ENCODE measurements around the gene CFAP97. TPM values are rescaled to one million over a fixed set of nuclear protein-coding genes. Genes with fewer than 3 reads are reported as not detected.

Gene CFAP97
- total RNA-seq, 2 donors from 2014 or later = 12.2 to 22.4 TPM

DNA sequence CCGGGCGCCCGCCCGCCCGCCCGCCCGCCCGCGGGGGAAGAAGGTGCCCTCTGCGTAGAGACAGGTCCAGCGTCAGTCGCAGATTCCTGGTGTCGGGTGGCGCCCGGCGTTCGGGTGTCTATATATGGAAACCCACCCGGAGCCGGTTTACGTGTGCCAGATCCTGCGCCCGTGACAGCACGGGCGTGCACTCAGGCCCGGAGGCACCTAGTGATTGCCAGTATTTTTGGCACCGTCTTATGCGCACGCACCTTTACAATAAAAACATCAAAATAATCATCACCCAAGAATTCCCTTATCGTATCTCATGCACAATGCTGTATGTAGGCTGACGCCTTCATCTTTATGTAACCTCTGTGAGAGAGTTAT is 60.2 kb downstream of the CFAP97 start:
- intact Hi-C loops (cut with DNase I) = no loop called here
- Histone ChIP-seq H3K4me1 (no peaks in the 10 kb centered on the region), H3K27ac (no peak overlapping the region), H3K36me3 (no peaks in the 10 kb centered on the region), H3K9ac (ENCODE audit: low read depth in 2 of 2, low read length in 2 of 2) (peak overlapping the region; percentile 62 to 90), H3K27me3 (no peaks in the 10 kb centered on the region), H3K9me3 (no peaks in the 10 kb centered on the region), H3K4me3 (peak overlapping the region; percentile 68)
- DNase-seq = peak; percentile 49
- TF ChIP-seq, protein P1, sequence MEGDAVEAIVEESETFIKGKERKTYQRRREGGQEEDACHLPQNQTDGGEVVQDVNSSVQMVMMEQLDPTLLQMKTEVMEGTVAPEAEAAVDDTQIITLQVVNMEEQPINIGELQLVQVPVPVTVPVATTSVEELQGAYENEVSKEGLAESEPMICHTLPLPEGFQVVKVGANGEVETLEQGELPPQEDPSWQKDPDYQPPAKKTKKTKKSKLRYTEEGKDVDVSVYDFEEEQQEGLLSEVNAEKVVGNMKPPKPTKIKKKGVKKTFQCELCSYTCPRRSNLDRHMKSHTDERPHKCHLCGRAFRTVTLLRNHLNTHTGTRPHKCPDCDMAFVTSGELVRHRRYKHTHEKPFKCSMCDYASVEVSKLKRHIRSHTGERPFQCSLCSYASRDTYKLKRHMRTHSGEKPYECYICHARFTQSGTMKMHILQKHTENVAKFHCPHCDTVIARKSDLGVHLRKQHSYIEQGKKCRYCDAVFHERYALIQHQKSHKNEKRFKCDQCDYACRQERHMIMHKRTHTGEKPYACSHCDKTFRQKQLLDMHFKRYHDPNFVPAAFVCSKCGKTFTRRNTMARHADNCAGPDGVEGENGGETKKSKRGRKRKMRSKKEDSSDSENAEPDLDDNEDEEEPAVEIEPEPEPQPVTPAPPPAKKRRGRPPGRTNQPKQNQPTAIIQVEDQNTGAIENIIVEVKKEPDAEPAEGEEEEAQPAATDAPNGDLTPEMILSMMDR (IDR thresholded peaks at IDR 0.05) = no peak

DNA sequence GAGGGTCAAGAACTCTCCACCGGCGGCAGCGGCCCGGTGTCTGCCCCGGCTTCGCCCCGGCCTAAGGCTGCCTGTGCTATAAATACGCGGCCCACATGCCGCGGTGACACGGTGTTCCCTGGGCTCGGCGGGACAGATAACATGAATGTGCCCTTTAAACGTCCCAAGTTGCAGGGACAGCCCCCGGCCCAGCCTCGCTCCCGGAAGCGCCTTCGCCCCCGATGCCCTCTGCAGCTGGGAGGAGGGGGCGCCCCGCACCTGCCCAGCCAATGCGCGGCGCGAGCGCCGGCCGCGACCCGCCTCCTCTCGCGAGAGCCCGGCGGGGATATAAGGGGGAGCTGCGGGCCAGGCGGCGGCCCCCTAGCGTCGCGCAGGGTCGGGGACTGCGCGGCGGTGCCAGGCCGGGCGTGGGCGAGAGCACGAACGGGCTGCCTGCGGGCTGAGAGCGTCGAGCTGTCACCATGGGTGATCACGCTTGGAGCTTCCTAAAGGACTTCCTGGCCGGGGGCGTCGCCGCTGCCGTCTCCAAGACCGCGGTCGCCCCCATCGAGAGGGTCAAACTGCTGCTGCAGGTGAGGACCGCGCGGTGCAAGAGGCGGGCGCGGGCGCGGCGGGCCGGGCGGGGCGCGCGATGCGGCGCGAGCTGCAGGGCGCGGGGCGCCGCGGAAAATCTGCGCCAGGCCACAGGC is 60.7 kb downstream of the CFAP97 start, which contains the start of gene SLC25A4:
Gene SLC25A4 (plus strand): TSS at position 355 of the 689 bp plus-strand sequence. CDS start 107 bp downstream, at position 462.
- Histone ChIP-seq H3K27ac (peak within 1 kb of the TSS; percentile 76), H3K9ac (ENCODE audit: low read depth in 2 of 2, low read length in 2 of 2) (peak within 1 kb of the TSS; percentile 72 to 90), H3K27me3 (no peaks in the 10 kb centered on the region), H3K9me3 (no peaks in the 10 kb centered on the region), H3K4me3 (peak within 1 kb of the TSS; percentile 68), H3K36me3 (no peaks in the 10 kb centered on the region), H3K4me1 (no peaks in the 10 kb centered on the region)
- intact Hi-C loops (cut with DNase I) = no loop called here
- TF ChIP-seq, protein P1 (IDR thresholded peaks at IDR 0.05) = no peak
- DNase-seq = peak; percentile 84

DNA sequence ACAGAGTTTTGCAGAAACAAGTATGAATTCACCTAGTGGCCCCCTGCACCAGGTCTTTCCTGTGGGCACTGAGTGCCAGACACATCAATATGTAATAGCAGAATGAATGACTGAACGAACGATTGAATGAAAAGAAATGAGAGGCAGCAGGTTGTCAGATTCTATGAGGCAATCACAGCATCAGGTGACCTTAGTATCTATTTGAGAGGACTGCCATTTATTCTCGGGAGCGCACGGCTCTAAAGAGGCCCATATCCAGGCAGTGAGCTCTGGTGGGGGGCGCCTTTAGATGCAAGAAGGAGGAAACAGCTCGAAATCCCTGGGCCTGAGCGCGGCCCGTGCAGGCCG is 61.3 kb downstream of the CFAP97 start:
- TF ChIP-seq, protein P1 (IDR thresholded peaks at IDR 0.05) = no peak
- Histone ChIP-seq H3K9ac (ENCODE audit: low read depth in 2 of 2, low read length in 2 of 2) (peak overlapping the region; percentile 72 to 90), H3K36me3 (no peaks in the 10 kb centered on the region), H3K9me3 (no peaks in the 10 kb centered on the region), H3K27ac (peak overlapping the region; percentile 76), H3K27me3 (no peaks in the 10 kb centered on the region), H3K4me3 (peak overlapping the region; percentile 68), H3K4me1 (no peaks in the 10 kb centered on the region)
- intact Hi-C loops (cut with DNase I) = no loop called here
- no peak for DNase-seq

DNA sequence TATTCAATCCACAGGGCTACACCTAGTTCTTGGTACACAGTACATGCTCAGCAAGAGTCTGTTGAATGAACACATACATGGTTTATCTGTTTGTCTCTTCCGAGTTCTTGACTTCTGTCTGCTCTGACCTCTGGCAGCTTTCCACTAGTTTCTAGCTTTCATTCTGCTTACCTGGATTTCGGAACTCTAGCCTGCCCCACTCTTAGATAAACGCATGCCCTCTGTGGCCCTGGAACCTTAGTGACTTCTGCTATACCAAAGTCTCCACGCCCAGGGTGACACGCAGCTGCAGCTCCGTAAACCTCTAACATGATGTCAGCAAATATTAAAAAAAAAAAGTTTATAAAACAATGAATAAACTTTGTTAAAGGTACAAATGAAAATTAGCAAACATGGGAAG is 62.0 kb downstream of the CFAP97 start:
- H3K4me1 ChIP-seq = no peaks in the 10 kb centered on the region
- H3K27ac ChIP-seq = no peak overlapping the region
- no peak for DNase-seq
- TF ChIP-seq, protein P1 (IDR thresholded peaks at IDR 0.05) = no peak
- H3K27me3 ChIP-seq = no peaks in the 10 kb centered on the region
- no peaks in the 10 kb centered on the region for H3K9me3 ChIP-seq
- no peak overlapping the region for H3K4me3 ChIP-seq
- intact Hi-C loops (cut with DNase I) = no loop called here
- no peak overlapping the region for H3K9ac ChIP-seq (ENCODE audit: low read depth in 2 of 2, low read length in 2 of 2)
- H3K36me3 ChIP-seq = no peaks in the 10 kb centered on the region

DNA sequence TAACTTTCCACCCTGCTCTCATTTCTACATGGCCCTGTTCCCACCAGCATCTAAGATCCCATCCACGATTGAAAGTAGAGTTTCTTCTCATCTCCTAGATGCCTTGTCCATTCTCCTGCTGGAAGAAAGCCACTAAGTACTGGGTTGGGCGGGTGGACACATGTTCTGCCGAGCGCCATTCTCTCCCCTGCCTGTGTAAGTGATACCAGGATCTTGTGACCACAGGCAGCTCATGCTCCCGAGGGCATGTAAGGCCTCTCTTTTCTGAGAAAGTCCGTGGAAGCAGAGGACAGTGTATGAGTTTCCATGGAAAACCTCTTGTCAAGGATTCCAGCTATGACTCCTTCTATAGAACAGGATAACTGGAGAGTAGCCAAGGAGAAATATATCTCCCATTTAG is 64.1 kb downstream of the CFAP97 start:
- Histone ChIP-seq H3K9me3 (no peaks in the 10 kb centered on the region), H3K4me1 (no peaks in the 10 kb centered on the region), H3K36me3 (no peaks in the 10 kb centered on the region), H3K4me3 (no peak overlapping the region), H3K27ac (no peak overlapping the region), H3K9ac (ENCODE audit: low read depth in 2 of 2, low read length in 2 of 2) (no peak overlapping the region), H3K27me3 (no peaks in the 10 kb centered on the region)
- TF ChIP-seq, protein P1 (IDR thresholded peaks at IDR 0.05) = no peak
- no peak for DNase-seq
- intact Hi-C loops (cut with DNase I) = no loop called here
